Stimulated activated CD4-positive, alpha-beta T cell treated with anti-CD3 and anti-CD28 coated beads, Interleukin-15, amount 100 ng/mL, for 1 hour (primary cell): Measurements from ENCODE around the gene TMC8.

Experiments
- DNase-seq, 2 donors: peaks; one replicate each; pipeline ENCODE4 v3.0.0-alpha.2; 2020; ENCODE audit warnings: low read depth in 1 of 2, low spot score in 1 of 2

Gene TMC8

DNA sequence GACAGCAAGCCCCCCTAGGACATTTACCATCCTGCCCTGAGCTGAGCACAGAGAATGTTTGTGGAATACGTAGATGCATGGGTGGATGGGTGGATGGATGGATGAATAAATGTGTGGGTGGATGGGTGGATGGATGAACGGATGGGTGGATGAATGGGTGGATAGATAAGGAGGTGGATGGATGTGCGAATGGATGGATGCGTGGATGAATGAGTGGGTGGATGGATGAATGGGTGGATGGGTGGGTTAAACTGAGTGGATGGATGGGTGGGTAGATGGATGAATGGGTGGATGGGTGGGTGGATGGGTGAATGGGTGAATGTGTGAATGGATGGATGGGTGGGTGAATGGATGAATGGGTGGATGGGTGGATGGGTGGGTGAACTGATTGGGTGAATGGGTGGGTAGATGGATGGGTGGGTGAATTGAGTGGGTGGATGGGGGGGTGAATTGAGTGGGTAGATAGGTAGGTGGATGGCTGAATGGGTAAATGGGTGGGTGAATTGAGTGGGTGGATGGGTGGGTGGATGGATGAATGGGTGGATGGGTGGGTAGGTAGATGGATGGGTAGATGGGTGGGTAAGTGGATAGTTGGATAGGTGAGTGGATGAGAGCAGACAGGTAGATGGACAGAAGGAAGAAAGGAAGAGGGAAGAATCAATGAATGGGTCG is 7.2 kb upstream of the TMC8 start:
- no peak for DNase-seq

DNA sequence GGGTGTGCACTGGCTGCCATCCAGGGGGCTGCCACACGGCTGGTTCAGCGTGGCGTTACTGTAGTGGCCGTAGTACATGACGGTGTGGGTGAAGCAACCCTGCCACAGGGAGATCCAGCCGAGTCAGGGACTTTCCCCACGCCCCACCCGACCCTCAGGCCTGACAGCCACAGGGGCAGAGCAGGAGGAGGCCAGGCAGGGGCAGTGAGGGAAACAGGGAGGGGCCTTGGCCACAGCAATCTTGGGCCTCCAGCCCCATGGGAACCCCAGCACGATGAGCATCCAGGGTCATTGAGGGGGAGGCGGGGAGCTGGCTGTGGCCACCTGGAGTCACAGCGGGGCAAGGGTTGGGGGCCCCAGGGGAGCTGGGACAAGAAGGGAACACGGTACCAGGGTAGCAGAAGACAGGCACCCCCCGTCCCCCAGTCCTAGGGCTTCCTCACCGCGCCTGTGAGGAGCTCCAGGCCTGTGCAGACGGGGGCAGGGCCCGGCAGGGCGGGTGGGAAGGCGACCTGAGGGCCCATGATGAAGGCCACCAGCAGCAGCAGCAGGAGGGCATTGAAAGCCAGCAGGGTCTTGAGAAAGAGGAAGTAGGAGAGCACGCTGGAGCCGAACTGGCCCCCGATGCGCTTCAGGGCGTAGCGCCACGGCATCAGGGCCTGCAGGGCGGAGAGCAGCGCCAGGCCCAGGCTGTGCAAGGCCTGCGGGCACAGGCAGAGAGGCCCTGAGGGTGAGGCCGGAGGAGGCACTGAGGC is 6.3 kb upstream of the TMC8 start:
- no peak for DNase-seq

DNA sequence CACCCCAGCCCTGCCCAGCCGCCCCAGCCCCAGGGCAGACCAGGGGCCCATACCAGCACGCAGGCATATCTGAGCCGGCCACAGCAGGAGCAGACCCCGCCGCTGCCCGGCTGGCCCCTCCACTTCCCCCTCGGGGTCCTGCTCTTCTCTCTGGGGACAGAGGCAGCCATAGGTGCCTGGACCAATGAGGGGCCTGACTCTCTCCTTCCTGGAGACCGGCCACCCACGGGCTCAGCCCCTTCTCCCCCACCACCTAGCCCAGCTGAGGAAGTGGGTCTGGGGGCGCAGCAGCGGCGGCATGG is 5.8 kb upstream of the TMC8 start:
- DNase-seq = no peak

DNA sequence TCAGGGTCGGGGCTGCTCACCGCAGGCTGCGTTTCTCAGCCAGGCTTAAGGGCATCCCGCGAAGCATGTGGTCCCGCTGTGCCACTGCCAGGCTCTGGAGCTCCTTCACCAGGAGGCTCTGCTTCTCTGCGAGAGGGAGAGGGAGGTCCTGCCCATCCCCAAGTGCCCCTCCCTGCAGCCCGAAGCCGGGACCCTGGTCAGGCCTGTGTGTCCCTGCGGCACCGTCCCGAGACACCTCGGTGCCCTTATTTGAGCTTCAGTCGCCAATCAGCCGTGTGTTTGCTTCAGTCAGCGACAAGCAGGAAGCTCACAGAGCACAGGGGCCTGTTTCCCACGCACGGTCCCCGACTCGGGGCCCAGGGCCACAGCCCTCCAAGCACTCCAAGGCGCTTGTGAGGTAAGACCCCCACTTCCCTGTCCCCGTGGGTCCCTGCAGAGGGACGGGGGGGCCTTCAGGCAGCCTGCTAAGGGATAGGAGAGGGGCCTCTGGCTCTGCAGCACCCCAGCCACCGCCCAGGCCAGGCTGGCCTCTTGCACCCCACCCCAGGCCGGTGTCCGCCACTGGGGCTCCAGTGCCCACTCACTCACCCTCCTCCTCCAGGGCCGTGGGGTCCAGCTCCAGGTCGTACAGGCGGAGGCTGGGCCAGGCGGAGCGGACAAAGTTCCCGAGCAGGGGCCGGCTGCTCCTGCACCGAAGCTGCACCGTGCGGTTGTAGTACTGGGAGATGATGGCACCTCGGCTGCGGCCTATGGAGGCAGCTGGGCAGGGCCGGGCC is 5.2 kb upstream of the TMC8 start:
- DNase-seq = no peak

DNA sequence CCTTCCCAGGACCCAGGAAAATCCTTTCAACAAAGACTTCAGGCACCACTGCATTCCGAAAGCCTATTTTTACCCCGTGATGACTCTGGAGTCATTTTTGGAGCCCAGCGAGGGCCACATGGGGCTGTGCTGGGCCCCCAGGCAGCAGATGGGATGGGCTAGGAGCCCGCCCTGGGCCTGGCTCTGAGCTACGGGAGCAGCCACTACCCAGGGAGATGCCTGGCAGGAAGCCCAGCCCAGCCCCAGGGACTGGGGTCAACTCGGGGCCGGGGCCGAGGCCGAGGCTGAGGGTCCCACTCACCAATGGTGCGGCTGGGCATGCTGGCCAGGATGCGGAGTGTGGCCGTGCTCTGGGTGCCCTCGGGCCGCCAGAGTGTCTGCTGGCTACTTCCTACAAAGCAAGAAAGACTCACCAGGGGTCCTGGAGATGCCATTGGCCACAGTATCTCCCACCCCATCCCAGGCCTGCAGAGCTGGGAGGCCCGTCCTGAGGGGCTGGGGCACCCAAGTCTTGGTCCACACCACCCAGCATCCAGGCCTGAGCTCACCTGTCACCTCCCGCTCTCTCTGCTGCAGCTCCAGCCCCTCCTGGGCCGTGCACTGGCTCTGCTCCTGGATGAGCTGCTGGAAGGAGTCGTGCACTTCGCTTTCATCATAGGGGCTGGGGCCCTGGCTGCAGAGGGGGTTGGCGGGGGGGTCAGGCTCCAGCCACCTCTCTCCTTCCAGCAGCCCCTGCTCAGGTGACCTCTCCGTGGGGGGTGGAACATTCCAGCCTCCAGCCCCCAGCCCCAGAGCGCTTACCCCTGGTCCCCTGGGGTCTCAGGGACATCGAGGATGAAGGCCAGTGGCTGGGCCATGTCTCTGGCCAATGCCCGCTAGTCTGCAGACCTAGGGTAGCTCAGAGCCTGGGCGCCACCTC is 4.3 kb upstream of the TMC8 start:
- no peak for DNase-seq

DNA sequence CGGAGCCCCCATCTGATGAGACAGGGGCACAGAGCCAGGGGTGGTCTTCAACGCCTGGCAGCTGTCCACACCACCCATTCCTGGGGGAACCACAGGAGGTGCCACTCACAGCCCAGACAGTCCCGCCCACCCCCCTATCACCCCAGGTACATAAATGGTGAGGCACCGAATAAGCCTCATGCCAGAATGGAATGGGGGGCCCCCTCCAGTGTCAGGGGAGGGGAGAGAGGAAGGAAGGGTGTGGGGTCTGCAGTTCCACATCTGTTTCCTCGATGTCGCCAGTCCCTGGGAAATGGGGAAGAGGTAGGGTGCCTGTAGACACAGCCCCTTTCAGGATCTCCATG is 3.7 kb upstream of the TMC8 start:
- no peak for DNase-seq

DNA sequence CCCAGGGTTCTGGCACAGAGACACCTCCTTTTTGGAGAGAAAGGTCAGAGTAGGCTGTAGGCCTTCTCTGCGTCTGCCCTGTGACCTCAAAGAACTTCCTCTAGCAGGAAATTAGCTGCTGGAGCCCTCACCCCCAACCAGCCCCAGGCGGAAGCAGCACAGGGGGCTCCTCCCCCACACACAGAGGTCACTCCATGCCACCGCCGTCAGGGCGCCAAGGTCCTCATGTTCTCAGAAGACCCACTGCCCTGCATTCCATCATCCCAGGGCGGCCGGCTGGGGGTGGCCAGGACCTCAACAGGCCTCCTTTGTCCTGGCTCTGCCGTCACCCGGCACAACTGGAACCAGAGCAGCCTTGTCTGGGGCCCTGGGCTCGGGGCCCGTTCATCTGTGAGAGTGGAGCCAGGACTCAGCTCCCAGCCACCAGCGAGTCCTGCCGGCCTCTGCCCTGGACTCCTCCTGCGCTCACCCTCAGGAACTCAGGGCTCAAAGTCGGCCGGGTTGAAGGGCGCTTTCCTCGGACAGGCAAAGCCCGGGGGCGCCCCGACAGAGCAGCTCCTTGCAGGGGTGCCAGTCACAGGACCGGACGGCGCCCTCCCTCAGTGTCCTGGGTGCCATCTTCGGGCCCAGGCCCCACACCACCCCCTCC is 3.2 kb upstream of the TMC8 start:
- peak in 1 of 2 donors; percentile 52 for DNase-seq

DNA sequence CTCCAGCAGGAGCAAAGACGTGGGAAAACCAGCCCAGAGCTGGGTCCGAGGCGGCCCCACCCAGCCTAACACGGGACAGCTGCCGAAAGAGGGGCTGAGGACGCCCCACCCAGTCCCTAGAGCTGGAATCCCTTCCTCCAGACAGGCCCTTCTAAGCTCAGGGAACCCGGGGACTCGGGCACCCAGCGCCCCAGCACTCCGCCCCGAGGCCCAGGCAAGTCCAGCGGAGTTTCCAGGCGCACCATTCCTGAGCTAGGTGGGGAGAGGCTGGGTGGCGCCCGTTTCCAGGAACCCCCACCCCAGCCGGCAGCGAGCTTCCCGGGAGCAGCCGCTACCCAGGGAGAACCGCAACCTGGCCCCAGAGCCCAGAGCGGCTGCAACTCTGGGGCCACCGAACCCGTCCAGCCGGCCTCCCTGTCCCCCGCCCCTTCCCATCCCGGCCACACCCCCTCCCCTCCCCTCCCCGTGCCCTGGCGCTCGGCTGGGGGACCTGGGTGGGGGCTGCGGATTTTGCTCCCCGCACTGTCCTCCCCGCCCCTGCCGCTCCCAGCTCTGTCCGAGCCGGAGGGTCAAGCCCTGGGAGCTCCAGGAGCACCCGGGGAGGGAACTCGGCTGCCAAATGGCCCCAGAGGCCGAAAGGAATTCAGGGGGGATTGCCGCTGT is 2.6 kb upstream of the TMC8 start:
- no peak for DNase-seq

DNA sequence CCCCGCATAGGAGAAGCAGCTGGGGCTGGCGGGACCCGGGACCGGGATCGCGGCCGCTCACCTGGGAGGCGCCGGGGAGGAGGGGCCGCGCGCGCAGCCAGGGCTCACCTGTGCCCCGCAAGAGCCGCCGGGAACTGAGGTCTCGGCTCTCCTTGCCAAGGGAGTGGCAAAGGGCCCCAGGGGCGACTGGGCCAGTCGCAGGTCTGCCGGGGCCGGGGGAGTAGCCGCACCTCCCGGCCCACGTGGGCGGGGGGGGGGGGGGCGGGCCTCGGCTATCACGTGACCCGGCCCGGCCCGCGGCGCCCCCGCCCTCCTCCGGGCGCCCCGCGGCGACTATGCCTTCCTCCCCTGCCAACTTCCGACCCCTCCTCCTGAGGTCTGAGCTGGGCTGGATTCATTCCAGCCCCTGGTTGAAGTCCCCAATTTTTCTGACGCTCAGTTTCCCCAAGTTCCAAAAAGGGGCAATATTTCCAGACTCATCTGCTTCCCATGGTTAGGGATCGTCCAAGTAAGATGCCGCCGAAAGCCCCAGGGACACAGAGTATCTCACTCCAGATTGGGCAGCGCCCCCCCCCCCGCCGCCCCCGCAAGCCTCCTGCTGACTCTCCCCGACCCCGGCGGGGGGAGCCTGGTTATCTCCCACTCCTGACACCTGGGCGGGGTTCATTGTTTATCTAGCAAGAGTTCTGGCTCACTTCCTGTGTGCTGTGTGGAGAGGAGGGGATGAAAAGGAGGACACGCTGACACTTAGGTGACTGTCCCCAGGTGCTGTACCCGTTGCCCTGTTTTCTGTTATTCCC is 1.8 kb upstream of the TMC8 start, which contains the start of gene TMC6:
TSS of gene TMC6 (minus strand) at position 205 of the 800 bp plus-strand sequence. CDS start 1,923 bp downstream, outside the sequence.
- DNase-seq = peak in 1 of 2 donors; percentile 51

DNA sequence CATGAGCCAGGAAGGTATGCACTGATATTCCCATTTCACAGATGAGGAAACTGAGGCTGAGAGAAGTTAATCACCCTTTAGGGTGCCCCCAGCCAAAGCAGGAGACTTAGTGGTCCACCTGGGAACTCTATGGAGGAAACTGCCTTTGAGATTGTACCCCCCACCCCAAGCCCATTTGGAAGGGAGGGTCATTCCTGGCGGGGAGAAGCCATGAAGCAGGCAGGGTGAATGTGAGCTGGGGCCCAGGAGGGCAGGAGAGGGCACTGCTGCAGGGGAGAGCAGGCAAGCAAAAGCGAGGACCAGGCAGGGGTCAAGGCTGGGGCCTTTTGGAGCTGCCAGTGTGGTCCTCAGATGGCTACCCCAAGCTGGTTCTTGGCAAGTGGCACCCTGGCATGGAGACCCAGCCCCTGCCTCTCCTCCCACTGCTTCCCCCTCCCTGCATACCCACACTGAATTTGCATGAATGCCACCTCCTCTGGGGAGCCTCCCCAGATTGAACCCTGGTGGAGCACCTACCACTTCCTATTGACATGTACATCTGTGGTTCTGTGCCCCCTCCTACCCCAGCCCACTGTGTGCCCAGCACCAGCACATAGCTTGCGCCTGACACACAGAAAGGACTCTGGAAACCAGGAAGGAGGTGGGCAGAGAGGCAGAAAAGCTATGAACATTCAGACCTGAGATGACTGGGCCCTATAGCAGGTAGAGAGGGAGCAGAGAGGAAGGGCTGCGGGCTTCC is 1.1 kb upstream of the TMC8 start:
- DNase-seq = no peak

DNA sequence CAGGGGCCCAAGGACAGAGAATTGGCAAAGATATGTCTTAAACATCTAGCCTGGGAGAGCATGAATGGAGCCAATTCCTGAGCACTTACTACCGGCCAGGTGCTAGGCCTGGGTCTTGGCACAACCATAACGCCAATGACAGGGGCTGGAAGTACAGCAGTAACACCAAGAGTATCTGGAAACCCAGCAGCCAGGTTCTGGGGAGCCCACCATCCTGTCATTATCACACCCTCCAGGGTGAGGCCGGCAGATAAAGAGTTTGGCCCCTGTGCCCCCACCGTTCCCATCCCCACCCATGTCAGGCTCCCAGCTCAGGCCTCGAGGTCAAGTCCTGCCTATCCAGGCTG is 508 bp upstream of the TMC8 start:
- DNase-seq = no peak

DNA sequence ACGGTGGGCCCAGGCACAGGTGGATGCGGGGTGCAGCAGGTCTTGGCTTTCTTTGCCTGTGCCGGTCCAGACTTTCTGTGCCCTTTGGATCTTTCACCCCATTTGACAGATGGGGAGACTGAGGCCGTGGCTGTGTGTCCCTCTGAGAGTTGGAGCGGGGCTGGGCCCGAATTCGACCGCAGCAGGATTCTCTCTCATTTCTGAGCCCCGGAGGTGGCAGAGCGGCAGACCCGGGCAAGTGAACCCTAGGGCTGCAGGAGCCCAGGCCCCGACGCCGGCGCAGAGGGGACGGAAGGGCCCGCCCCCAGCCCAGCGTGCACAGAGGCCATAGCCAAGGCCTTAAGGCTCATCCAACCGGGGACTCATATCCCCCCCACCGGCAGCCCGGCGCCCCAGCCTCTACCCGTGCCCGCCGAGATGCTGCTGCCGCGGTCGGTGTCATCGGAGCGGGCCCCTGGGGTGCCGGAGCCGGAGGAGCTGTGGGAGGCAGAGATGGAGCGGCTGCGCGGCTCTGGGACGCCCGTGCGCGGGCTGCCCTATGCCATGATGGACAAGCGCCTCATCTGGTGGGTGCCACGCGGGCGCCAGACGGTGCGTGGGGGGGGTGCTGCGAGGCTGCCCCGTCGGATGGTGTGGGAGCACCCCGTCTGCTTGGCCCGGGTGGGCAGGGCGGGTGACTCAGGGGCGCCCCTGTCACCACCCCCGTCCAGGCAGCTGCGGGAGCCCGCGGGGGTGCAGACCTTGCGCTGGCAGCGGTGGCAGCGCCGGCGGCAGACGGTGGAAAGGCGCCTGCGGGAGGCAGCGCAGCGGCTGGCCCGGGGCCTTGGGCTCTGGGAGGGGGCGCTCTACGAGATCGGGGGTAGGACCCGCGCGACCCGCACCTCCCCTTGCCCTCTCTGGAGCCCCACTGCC is 857 bp downstream of the TMC8 start:
- no peak for DNase-seq

DNA sequence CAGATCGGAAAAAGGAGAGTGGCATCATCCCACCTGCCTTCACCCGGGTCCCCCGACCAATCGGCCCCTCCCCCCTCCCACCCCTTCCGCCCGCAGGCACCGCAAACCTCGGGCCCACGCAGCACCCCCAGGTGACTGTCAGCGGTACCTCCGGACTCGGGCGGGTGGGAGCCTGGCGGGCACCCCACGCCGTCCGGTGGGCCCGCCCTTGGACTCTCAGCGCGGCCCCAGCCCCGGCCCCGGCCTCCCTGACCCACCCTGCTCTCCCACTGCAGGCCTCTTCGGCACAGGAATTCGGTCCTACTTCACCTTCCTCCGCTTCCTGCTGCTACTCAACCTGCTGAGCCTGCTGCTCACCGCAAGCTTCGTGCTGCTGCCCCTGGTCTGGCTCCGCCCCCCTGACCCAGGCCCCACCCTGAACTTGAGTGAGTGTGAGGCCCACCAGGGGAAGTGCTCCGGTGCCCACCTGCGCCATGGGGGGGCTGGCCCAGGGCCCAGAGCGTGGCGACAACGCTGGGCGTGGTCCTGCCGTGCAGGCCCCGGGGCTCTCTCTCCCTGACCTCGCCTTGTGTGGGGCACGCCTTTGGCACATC is 1.6 kb downstream of the TMC8 start:
- no peak for DNase-seq

DNA sequence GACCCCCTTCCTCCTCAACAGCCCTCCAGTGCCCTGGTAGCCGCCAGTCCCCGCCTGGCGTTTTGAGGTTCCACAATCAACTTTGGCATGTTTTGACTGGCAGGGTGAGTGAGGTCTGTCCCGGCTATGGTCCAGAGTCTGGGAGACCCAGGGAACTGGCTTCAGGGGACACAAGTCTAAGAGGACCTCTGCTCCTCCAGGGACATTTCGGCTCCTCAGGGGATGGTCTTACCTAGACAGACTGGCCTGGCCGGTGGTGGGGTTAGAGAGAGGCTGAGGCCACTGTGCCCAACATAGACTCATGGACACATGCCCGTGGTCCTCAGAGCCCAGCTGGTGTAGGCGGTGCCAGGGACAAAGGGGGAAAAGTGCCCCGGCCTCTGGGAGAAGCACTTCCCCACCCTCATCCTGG is 2.2 kb downstream of the TMC8 start:
- DNase-seq = no peak

DNA sequence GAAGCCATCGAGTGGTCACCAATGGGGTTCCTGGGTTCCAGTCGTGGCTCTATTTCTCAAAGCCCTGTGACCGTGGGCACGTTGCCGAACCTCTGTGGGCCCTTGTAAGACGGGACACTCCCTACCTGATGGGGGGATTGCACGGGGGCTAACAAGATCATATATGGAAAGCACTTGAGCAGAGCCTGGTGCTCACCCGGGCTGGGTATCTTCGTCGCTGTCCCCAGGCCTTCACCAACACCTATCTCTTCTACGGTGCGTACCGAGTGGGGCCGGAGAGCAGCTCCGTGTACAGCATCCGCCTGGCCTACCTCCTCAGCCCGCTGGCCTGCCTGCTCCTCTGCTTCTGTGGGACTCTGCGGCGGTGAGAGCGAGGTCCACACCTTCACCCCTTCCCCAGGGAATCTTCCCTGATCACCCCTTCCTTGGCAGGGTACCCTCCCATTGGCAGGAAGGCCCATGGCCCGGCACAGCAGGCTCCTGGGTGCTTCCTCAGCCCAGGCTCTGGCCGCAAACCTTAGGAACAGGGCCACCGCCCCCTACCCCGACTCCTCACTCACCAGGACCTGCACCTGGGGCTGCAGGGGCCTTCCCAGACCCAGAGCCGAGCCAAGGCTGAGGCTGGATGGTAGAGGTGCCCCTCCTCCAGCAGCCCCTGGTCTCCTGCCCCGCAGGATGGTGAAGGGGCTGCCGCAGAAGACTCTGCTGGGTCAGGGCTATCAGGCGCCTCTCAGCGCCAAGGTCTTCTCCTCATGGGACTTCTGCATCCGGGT is 2.8 kb downstream of the TMC8 start:
- no peak for DNase-seq
